AG09319 (cell line): ENCODE results near the gene PLA2G4B.

Experiments used
- DNase-seq: peaks from one replicate; pipeline ENCODE4 v3.0.0-alpha.2; 2010; ENCODE audit warnings: low read depth; ENCODE audit errors: extremely low read depth
- TF ChIP-seq, protein P1 (sequence below): IDR thresholded peaks from 2 replicates; pipeline ENCODE4 v1.5.1; 2011; ENCODE audit warnings: low read depth, mild to moderate bottlenecking, inconsistent platforms, low read length, moderate library complexity

Gene PLA2G4B

DNA sequence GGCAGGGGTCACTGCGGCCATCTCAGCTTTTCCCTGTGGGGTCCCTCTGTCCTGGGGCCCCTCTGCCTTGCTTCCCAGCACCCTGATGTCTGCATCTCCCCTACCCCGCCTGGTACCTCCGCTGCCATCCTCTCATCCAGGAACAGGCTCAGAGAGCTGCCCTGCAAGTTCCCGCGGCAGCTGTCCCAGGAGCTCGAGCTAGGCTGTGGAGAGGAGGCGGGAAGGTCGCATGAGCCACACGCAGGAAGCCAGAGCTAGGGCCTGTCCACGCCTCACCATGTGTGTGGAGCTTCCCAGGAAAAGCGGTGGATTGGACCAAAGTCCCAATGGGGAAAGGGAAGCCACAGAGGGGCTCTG lies 12.5 kb downstream of the PLA2G4B start:
- DNase-seq: no peak
- TF ChIP-seq, protein P1, sequence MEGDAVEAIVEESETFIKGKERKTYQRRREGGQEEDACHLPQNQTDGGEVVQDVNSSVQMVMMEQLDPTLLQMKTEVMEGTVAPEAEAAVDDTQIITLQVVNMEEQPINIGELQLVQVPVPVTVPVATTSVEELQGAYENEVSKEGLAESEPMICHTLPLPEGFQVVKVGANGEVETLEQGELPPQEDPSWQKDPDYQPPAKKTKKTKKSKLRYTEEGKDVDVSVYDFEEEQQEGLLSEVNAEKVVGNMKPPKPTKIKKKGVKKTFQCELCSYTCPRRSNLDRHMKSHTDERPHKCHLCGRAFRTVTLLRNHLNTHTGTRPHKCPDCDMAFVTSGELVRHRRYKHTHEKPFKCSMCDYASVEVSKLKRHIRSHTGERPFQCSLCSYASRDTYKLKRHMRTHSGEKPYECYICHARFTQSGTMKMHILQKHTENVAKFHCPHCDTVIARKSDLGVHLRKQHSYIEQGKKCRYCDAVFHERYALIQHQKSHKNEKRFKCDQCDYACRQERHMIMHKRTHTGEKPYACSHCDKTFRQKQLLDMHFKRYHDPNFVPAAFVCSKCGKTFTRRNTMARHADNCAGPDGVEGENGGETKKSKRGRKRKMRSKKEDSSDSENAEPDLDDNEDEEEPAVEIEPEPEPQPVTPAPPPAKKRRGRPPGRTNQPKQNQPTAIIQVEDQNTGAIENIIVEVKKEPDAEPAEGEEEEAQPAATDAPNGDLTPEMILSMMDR: no peak

DNA sequence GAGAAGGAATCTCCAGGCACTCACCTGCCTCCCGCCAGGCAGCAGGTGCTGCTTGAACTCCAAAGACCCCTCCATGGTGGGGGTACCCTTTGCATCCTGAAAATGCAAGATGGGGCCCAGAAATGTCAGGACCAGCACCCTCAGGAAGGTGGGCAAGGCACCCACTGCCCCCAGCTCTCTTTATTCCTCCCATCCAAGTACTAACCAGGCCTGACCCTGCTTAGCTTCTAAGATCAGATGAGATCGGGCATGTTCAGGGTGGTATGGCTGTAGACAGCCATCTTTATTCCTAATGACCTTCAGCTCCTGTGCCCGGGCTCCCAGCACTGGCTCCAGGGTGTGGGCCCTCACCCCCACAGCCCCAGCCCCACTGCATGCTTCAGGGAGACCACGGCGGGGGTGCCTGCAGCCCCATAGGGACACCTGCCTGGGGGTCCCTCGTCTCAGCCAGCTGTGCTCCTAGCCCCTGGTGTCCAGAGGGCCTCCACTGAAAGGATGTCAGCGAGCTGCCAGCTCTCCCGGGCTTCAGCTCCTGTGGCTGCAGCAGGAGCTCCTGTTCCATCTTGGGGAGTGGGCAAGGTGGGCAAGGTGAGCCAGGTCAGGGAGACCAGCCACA lies 13.2 kb downstream of the PLA2G4B start:
- no peak for DNase-seq
- TF ChIP-seq, protein P1: no peak

DNA sequence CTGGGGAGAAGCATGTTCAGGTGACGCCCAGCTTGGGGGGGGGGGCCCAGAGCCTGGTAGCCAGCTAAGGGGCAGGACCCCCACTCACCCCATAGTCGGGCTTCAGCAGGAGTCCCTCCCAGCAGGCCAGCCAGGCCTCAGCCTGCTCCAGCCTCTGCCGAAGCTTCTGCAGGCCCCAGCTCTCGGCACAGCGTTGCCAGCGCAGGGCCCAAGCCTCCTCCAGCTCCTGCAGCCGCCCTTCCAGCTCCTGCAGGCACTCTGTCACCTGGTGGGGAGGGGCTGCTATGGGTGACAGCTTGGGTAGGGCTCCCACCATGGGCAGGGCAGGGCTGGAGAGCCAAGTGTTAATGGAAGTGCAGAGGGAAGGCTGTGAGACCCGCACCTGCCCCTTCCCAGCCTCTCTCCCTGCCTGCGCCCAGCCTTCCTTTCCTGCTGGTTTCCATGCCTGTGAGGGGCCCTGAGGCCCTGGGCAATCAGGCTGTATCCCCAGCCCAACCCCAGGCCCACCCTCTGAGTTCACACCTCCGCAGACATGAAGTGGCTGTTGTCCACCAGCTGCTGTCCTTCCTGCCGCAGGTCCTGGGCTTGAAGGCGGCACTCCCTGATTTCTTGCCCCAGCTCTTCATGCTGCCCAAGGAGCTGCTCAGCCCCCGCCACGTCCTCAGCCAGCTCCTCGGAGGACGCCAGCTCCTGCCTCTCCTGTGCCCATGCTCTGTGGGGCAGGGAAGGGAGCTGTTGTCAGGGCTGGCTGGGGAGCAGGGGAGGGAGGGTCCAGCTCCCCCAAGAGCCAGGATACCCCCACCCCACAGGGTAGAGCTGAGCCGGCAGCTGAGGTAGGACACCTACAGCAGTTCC lies 14.3 kb downstream of the PLA2G4B start:
- no peak for DNase-seq
- TF ChIP-seq, protein P1: no peak

DNA sequence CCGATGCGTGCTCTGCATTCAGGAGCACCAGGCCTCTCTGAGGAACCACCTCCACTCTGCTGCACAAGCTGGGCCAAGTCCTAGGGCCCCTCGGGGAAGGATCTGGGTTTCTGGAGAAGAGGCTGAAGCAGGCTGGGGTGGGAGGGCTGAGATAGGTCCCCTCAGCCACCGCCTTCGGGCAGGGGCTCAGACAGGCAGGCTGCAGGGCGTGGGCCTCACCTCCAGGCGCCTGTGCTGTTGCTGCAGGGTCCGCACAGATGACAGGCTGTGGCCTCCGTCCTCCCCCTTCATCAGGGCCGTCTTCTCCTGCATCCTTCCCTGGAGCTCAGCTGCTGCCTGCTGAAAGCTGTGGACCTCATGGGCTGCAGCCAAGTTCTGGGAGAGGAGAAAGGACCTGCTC lies 15.2 kb downstream of the PLA2G4B start:
- no peak for DNase-seq
- TF ChIP-seq, protein P1: no peak

DNA sequence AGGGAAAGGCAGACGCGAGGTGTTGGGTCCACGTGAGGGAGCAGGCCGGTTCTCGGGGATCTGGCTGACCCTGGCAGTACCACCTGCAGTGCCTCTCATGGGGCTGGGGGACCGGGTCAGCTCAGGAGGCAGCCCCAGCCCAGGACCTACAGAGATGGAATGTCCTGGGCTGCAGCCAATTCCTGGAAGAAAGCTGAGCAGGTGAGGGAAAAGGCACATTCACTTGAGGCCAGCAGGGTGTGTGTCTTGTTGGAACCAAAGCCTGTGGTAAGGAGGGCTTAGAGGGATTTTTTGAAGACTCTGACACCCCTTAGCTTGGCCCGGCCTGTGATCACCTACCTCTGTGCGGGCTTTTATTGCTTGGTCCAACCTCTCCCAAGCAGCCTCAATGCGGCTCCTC lies 15.8 kb downstream of the PLA2G4B start:
- DNase-seq: no peak
- TF ChIP-seq, protein P1: no peak

DNA sequence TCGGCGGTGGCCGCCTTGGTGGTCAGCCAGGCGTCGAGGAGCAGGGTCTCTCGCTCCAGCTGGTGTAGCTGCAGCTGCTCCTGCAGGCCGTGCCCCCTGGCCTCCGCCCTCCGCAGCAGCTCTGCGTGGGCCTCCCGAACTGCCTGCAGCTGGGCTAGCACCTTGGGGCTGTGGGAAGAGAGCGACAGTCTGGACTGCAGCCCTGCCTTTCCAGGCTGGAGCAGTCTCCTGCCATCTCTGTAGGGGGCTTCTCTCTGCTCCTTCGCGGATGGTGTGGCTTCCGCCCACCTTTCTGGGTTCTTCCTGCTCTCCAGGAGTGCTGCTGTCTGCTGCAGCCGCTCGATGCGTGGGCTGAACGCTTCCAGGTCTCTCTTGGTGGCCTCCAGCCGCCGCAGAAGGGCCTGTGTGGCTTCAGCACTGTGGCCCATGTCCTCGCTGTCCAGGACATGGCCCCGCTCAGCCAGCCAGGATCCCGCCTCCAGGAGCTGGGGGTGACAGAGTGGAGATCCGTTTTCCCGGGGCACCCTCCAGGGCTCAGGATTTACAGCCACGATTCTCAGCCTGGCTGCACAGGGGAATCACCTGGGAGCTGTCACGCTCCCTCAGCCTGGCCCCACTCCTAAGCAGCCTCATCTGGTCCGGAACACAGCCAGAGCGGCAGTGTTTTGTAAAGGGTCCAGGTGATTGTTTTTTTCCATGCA lies 16.8 kb downstream of the PLA2G4B start:
- TF ChIP-seq, protein P1: no peak
- no peak for DNase-seq

DNA sequence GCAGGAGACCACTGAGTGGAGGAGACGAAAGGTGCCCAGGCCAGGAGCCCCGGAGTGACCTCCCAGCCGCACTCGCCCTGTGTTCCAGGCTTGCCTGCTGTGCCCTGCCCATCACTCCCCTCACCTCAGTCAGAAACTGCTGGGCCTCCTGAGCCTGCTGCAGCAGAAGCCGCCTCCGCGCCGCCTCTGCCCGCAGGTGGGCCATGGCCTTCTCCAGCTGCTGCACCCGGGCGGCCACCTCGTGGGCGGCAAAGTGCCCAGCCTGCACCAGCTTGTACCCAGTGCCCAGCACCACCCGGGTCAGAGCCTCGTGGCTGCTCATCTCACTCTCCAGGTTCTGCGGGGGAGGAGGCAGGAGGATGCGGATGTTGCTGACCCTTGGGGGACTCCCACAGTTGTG lies 17.6 kb downstream of the PLA2G4B start:
- DNase-seq: no peak
- TF ChIP-seq, protein P1: no peak
